H1 (cell line): ENCODE measurements around the gene MBD5. TPM values are rescaled to one million over a fixed set of nuclear protein-coding genes. Genes with fewer than 3 reads are reported as not detected.

Experiments
- CTCF ChIA-PET: fragments of 300-600 bp; sonication (Branson Sonifier 250); formaldehyde crosslinking; loops from one replicate; lab custom pipeline; 2021; ENCODE audit not compliant: partially characterized antibody; lab: Charles Lee
- POLR2A ChIA-PET: fragments of 300-600 bp; sonication (Branson Sonifier 250); formaldehyde crosslinking; loops from one replicate; lab custom pipeline; 2021; ENCODE audit warnings: inconsistent platforms; ENCODE audit not compliant: partially characterized antibody; lab: Charles Lee
- DNase-seq, 2 experiments: peaks; one replicate each; pipeline versions ENCODE4 v3.0.0 to v3.0.0-alpha.2; 2010 to 2022; ENCODE audit warnings: low spot score in 2 of 2, low read depth in 1 of 2, mixed read lengths in 1 of 2
- FAIRE-seq: peaks from 2 replicates; lab custom pipeline; 2011; peaks lifted over from hg19 to GRCh38; lab: Jason Lieb, UNC
- H2AFZ ChIP-seq: 2 replicates; pipeline ENCODE4 v1.8.1; 2012; ENCODE audit warnings: low read length, inconsistent platforms
- H2AK5ac ChIP-seq: 2 replicates; pipeline ENCODE4 v1.6.1; 2013; ENCODE audit warnings: low read depth, low read length
- H2BK120ac ChIP-seq: replicated peaks from 2 replicates; pipeline ENCODE3; 2013; ENCODE audit warnings: low read depth, low read length, inconsistent platforms
- H2BK12ac ChIP-seq: 2 replicates; pipeline ENCODE4 v1.6.1; 2013; ENCODE audit warnings: low read depth, low read length
- H2BK15ac ChIP-seq: 2 replicates; pipeline ENCODE4 v1.6.1; 2013; ENCODE audit warnings: low read length
- H2BK20ac ChIP-seq: 2 replicates; pipeline ENCODE4 v1.6.1; 2013; ENCODE audit warnings: low read length
- H2BK5ac ChIP-seq: 2 replicates; pipeline ENCODE4 v1.6.1; 2013; ENCODE audit warnings: low read depth, low read length
- H3K14ac ChIP-seq: 2 replicates; pipeline ENCODE4 v1.6.1; 2013; ENCODE audit warnings: inconsistent platforms; ENCODE audit not compliant: insufficient read length
- H3K18ac ChIP-seq: 2 replicates; pipeline ENCODE4 v1.6.1; 2013; ENCODE audit warnings: low read length; ENCODE audit errors: extremely low read depth
- H3K23ac ChIP-seq: 2 replicates; pipeline ENCODE4 v1.6.1; 2013; ENCODE audit warnings: inconsistent platforms; ENCODE audit not compliant: insufficient read length
- H3K23me2 ChIP-seq: 2 replicates; pipeline ENCODE4 v1.6.1; 2013; ENCODE audit warnings: low read depth, low read length
- H3K27ac ChIP-seq: 2 replicates; pipeline ENCODE4 v1.6.1; 2011; ENCODE audit warnings: low read depth, low read length, inconsistent platforms
- H3K27me3 ChIP-seq, 4 experiments: replicated peaks in 1 of 4; 1 replicate in 1 of 4; 2 replicates in 3 of 4; pipeline versions ENCODE4 v1.6.1 to v1.8.1; 2011 to 2013; ENCODE audit warnings: low read length in 3 of 4, mild to moderate bottlenecking in 3 of 4, inconsistent platforms in 2 of 4, mixed read lengths in 2 of 4, moderate library complexity in 1 of 4; ENCODE audit not compliant: control insufficient read depth in 3 of 4, insufficient read depth in 3 of 4; ENCODE audit errors: extremely low read depth in 1 of 4
- H3K36me3 ChIP-seq, 4 experiments: 2 replicates each; pipeline versions ENCODE4 v1.6.1 to v1.8.1; 2011 to 2013; ENCODE audit warnings: mild to moderate bottlenecking in 4 of 4, low read length in 3 of 4, moderate library complexity in 2 of 4, control low read depth in 1 of 4, inconsistent platforms in 1 of 4; ENCODE audit not compliant: insufficient read depth in 4 of 4, control insufficient read depth in 2 of 4
- H3K4ac ChIP-seq: replicated peaks from 2 replicates; pipeline ENCODE3; 2013; ENCODE audit warnings: low read length, low read depth, mixed read lengths, inconsistent platforms; ENCODE audit not compliant: insufficient read length
- H3K4me1 ChIP-seq, 4 experiments: replicated peaks in 1 of 4; 1 replicate in 1 of 4; 2 replicates in 3 of 4; pipeline versions ENCODE4 v1.6.1 to v1.8.1; 2011 to 2013; ENCODE audit warnings: low read length in 3 of 4, inconsistent platforms in 2 of 4, mixed read lengths in 1 of 4; ENCODE audit not compliant: insufficient read depth in 4 of 4, control insufficient read depth in 3 of 4
- H3K4me2 ChIP-seq, 2 experiments: 2 replicates each; pipeline versions ENCODE4 v1.6.1 to v1.8.1; 2011 to 2013; ENCODE audit warnings: low read depth in 2 of 2, low read length in 2 of 2, control low read depth in 1 of 2, inconsistent platforms in 1 of 2, mild to moderate bottlenecking in 1 of 2; ENCODE audit not compliant: insufficient read depth in 1 of 2
- H3K4me3 ChIP-seq, 4 experiments: fragments of 200-600, 300-600 bp in 1 of 4; sonication (generic), shearing (Covaris generic), sonication (Bioruptor Twin) in 1 of 4; 2 replicates each; pipeline versions ENCODE4 v1.5.1 to v1.8.1; 2011 to 2016; ENCODE audit warnings: low read length in 4 of 4, low read depth in 3 of 4, control low read depth in 2 of 4, inconsistent platforms in 2 of 4, mild to moderate bottlenecking in 2 of 4, mixed read lengths in 1 of 4, moderate library complexity in 1 of 4; ENCODE audit not compliant: insufficient read depth in 2 of 4; ENCODE audit errors: extremely low read depth in 1 of 4
- H3K56ac ChIP-seq: replicated peaks from 2 replicates; pipeline ENCODE3; 2013; ENCODE audit warnings: low read depth, mild to moderate bottlenecking, mixed read lengths, low read length, inconsistent platforms; ENCODE audit not compliant: insufficient read length
- H3K79me1 ChIP-seq: 2 replicates; pipeline ENCODE4 v1.6.1; 2013; ENCODE audit warnings: low read depth, low read length, control low read depth
- H3K79me2 ChIP-seq, 2 experiments: 2 replicates each; pipeline versions ENCODE4 v1.6.1 to v1.8.1; 2012 to 2013; ENCODE audit warnings: low read length in 2 of 2, mild to moderate bottlenecking in 2 of 2, inconsistent platforms in 1 of 2; ENCODE audit not compliant: insufficient read depth in 2 of 2, control insufficient read depth in 1 of 2
- H3K9ac ChIP-seq, 4 experiments: replicated peaks in 1 of 4; 1 replicate in 1 of 4; 2 replicates in 3 of 4; pipeline versions ENCODE4 v1.6.1 to v1.8.1; 2011 to 2013; ENCODE audit warnings: low read depth in 3 of 4, low read length in 3 of 4, control low read depth in 2 of 4, mild to moderate bottlenecking in 2 of 4, moderate library complexity in 2 of 4, inconsistent platforms in 1 of 4; ENCODE audit errors: extremely low read depth in 1 of 4
- H3K9me3 ChIP-seq, 2 experiments: 2 replicates each; pipeline versions ENCODE4 v1.6.1 to v1.8.1; 2012 to 2013; ENCODE audit warnings: mild to moderate bottlenecking in 2 of 2, moderate library complexity in 2 of 2, control low read depth in 1 of 2, inconsistent platforms in 1 of 2, low read depth in 1 of 2, low read length in 1 of 2, mixed read lengths in 1 of 2; ENCODE audit not compliant: insufficient read depth in 2 of 2
- H4K20me1 ChIP-seq, 2 experiments: replicated peaks in 1 of 2; 2 replicates each; pipeline versions ENCODE3 to v1.8.1; 2011 to 2013; ENCODE audit warnings: inconsistent platforms in 2 of 2, low read length in 2 of 2, mild to moderate bottlenecking in 1 of 2; ENCODE audit not compliant: insufficient read depth in 2 of 2, control insufficient read depth in 1 of 2
- H4K5ac ChIP-seq: 2 replicates; pipeline ENCODE4 v1.6.1; 2013; ENCODE audit warnings: low read length, low read depth, mixed read lengths, inconsistent platforms; ENCODE audit not compliant: insufficient read length
- H4K8ac ChIP-seq: 2 replicates; pipeline ENCODE4 v1.8.0; 2013; ENCODE audit warnings: mild to moderate bottlenecking, moderate library complexity, low read length, inconsistent platforms; ENCODE audit not compliant: insufficient read depth; ENCODE audit errors: extremely low read depth
- H4K91ac ChIP-seq: replicated peaks from 2 replicates; pipeline ENCODE3; 2013; ENCODE audit warnings: low read length, mixed read lengths, inconsistent platforms; ENCODE audit not compliant: insufficient read length
- BACH1 ChIP-seq: IDR thresholded peaks from 2 replicates; pipeline ENCODE4 v1.6.1; 2012; ENCODE audit warnings: low read length, improper control_type of control experiment
- BCL11A ChIP-seq, 2 experiments: IDR thresholded peaks; one replicate each; pipeline ENCODE4 v1.6.1; 2011; ENCODE audit warnings: low read depth in 2 of 2, low read length in 2 of 2, mild to moderate bottlenecking in 2 of 2
- CBX5 ChIP-seq: fragments of 300-800, 300-1000 bp; sonication (generic); IDR thresholded peaks from 2 replicates; pipeline ENCODE4 v1.7.1; 2016; ENCODE audit warnings: antibody characterized with exemption, low read length, low read depth
- CEBPB ChIP-seq: IDR thresholded peaks from 2 replicates; pipeline ENCODE4 v1.6.1; 2012; ENCODE audit warnings: low read depth, low read length
- CHD1 ChIP-seq: IDR thresholded peaks from 2 replicates; pipeline ENCODE4 v1.6.1; 2012; ENCODE audit warnings: low read depth, low read length, improper control_type of control experiment
- CTBP2 ChIP-seq: IDR thresholded peaks from 2 replicates; pipeline ENCODE4 v1.7.0; 2011; ENCODE audit warnings: borderline replicate concordance, mild to moderate bottlenecking, moderate library complexity, mixed read lengths, low read length; ENCODE audit not compliant: insufficient read depth, insufficient read length
- EZH2 ChIP-seq: fragments of 200-600 bp; sonication (generic); IDR thresholded peaks from 2 replicates; pipeline ENCODE4 v1.7.1; 2012; ENCODE audit warnings: low read depth, mild to moderate bottlenecking, moderate library complexity, low read length, inconsistent platforms; ENCODE audit not compliant: severe bottlenecking
- GABPA ChIP-seq: IDR thresholded peaks from 2 replicates; pipeline ENCODE4 v1.6.1; 2011; ENCODE audit warnings: mild to moderate bottlenecking, low read length, moderate library complexity, borderline replicate concordance; ENCODE audit not compliant: insufficient read depth
- GTF2F1 ChIP-seq: IDR thresholded peaks from 2 replicates; pipeline ENCODE4 v1.6.1; 2012; ENCODE audit warnings: low read depth, low read length, improper control_type of control experiment, borderline replicate concordance
- KDM4A ChIP-seq: IDR thresholded peaks from one replicate; pipeline ENCODE4 v1.7.1; 2012; ENCODE audit warnings: low read depth, mild to moderate bottlenecking, moderate library complexity, low read length, inconsistent platforms; ENCODE audit not compliant: severe bottlenecking
- POLR2A ChIP-seq, 2 experiments: IDR thresholded peaks; 1 replicate in 1 of 2; 2 replicates in 1 of 2; pipeline ENCODE4 v1.6.1; 2011; ENCODE audit warnings: low read depth in 2 of 2, low read length in 2 of 2, mild to moderate bottlenecking in 2 of 2; ENCODE audit errors: control extremely low read depth in 1 of 2
- SIN3A ChIP-seq, 2 experiments: IDR thresholded peaks in 1 of 2; conservative IDR thresholded peaks in 1 of 2; 2 replicates each; pipeline ENCODE4 v1.6.1; 2011 to 2012; ENCODE audit warnings: low read length in 2 of 2, improper control_type of control experiment in 1 of 2, low read depth in 1 of 2, mild to moderate bottlenecking in 1 of 2
- SIRT6 ChIP-seq: IDR thresholded peaks from one replicate; pipeline ENCODE4 v1.7.1; 2012; ENCODE audit warnings: low read length, inconsistent platforms
- TEAD4 ChIP-seq: IDR thresholded peaks from 2 replicates; pipeline ENCODE4 v1.6.1; 2012; ENCODE audit warnings: low read depth, low read length, inconsistent platforms, mixed read lengths
- WGBS, 2 experiments: shearing (Covaris generic) in 1 of 2; methylation state at CpG; one replicate each; pipeline versions ENCODE4 v1.1.6 to v1.1.7; 2013 to 2015; ENCODE audit warnings: low lambda C conversion rate in 2 of 2, mixed read lengths in 2 of 2, inconsistent platforms in 1 of 2, low coverage in 1 of 2, missing lambda C conversion rate in 1 of 2; ENCODE audit not compliant: insufficient replicate concordance in 2 of 2, insufficient coverage in 1 of 2, insufficient read length in 1 of 2; ENCODE audit errors: extremely low coverage in 1 of 2, missing lambda C conversion rate in 1 of 2; 5-methylcytosine and 5-hydroxymethylcytosine counted together
- polyA plus RNA-seq, 7 experiments: library from polyadenylated mRNA; depleted of rRNA in 3 of 7; stranded (reverse) in 5 of 7; unstranded in 2 of 7; fragments of >200 nt in 5 of 7; fragments of 200-250 nt in 2 of 7; gene quantifications; 1 replicate in 5 of 7; 2 replicates in 1 of 7; 4 replicates in 1 of 7; pipeline versions ENCODE4 v1.2.1 to v1.2.3, GENCODE V29; 2011 to 2013; ENCODE audit warnings: missing spikeins in 2 of 7, mixed read lengths in 2 of 7
- total RNA-seq: library from RNA; stranded (reverse); fragmentation: NEBNext Ultra II Directional; extraction: Animal tissue kit (Norgen Biotek cat#: 25700); gene quantifications from 2 replicates; pipeline ENCODE4 v1.2.1, GENCODE V29; 2021

The MBD5 gene
- total and polyA plus RNA-seq, 2 of the 8 experiments (the other 6 are each of a cell fraction or from before 2014, with no cell fraction given), result 9.7 to 29.4 TPM

- Histone ChIP-seq H3K23ac (no peak overlapping the region), H2BK12ac (no peak overlapping the region), H2AK5ac (no peak overlapping the region), H3K79me1 (no peaks in the 10 kb centered on the region), H3K18ac (no peak overlapping the region), H3K79me2 (no peaks in the 10 kb centered on the region), H2BK120ac (no peak overlapping the region), H2AFZ (no peak overlapping the region), H3K27ac (no peak overlapping the region), H4K20me1 (no peaks in the 10 kb centered on the region), H3K9ac (no peak overlapping the region), H2BK20ac (no peak overlapping the region), H3K56ac (no peak overlapping the region), H3K23me2 (peaks cover 2% of the 10 kb centered on the region; the same call in 1 of the 2 replicates), H3K36me3 (no peaks in the 10 kb centered on the region), H4K5ac (no peak overlapping the region), H3K4me3 (no peak overlapping the region), H4K91ac (no peak overlapping the region), H3K4ac (no peak overlapping the region), H3K4me1 (peaks cover 0 to 3% (median 1%) of the 10 kb centered on the region in 4 experiments; a peak in 2 of 7 replicates), H3K4me2 (no peak overlapping the region), H3K9me3 (no peaks in the 10 kb centered on the region), H3K27me3 (no peaks in the 10 kb centered on the region), H2BK15ac (no peak overlapping the region), H3K14ac (no peak overlapping the region), H2BK5ac (no peak overlapping the region), H4K8ac (no peak overlapping the region)
- CTCF ChIA-PET, result no interaction called here
- TF ChIP-seq SIN3A (conservative IDR thresholded peaks at IDR 0.05 in 1 of 2, IDR thresholded peaks at IDR 0.05 in 1 of 2; ENCODE audit: low read depth in 1 of 2, low read length in 2 of 2), result no peak
- TF ChIP-seq POLR2A (IDR thresholded peaks at IDR 0.05; ENCODE audit: control extremely low read depth in 1 of 2, low read depth in 2 of 2, low read length in 2 of 2), result no peak
- TF ChIP-seq KDM4A, result no peak
- no peak for TF ChIP-seq CHD1
- no peak for TF ChIP-seq CTBP2
- no peak for TF ChIP-seq GABPA
- no peak for TF ChIP-seq EZH2
- TF ChIP-seq BACH1, result no peak
- TF ChIP-seq BCL11A (IDR thresholded peaks at IDR 0.05; ENCODE audit: low read depth in 2 of 2, low read length in 2 of 2), result no peak
- no peak for TF ChIP-seq CBX5
- TF ChIP-seq SIRT6, result no peak
- no peak for TF ChIP-seq GTF2F1
- TF ChIP-seq TEAD4, result no peak
- TF ChIP-seq CEBPB, result no peak
- POLR2A ChIA-PET, result no interaction called here
- WGBS, 2 experiments, result 95% methylated on average over 1 of the region's 1 CpG; no CpG with 5 or more reads in 1 of the 2 experiments
- DNase-seq (no peak), FAIRE-seq (no peak)
Observed at GRCh38 chr2:148513427-148513826, 492.5 kb downstream of the MBD5 start.
